Smooth muscle cell of trachea (primary cell): Measurements from ENCODE around the gene ABI1. TPM values are rescaled to one million over a fixed set of nuclear protein-coding genes. Genes with fewer than 3 reads are reported as not detected.

Experiments used
- total RNA-seq: library from RNA; depleted of rRNA; stranded (reverse); fragments of >200 nt; gene quantifications from 2 replicates; pipeline ENCODE4 v1.2.1, GENCODE V29; 2014

ABI1 gene
- total RNA-seq: 30.4 and 31.6 TPM in 2 replicates

GRCh38 chr10:26860443-26861204 is at the start of gene ABI1:
ABI1 (minus strand) TSS chr10:26860958; CDS start chr10:26860863, 95 bp downstream.

DNA sequence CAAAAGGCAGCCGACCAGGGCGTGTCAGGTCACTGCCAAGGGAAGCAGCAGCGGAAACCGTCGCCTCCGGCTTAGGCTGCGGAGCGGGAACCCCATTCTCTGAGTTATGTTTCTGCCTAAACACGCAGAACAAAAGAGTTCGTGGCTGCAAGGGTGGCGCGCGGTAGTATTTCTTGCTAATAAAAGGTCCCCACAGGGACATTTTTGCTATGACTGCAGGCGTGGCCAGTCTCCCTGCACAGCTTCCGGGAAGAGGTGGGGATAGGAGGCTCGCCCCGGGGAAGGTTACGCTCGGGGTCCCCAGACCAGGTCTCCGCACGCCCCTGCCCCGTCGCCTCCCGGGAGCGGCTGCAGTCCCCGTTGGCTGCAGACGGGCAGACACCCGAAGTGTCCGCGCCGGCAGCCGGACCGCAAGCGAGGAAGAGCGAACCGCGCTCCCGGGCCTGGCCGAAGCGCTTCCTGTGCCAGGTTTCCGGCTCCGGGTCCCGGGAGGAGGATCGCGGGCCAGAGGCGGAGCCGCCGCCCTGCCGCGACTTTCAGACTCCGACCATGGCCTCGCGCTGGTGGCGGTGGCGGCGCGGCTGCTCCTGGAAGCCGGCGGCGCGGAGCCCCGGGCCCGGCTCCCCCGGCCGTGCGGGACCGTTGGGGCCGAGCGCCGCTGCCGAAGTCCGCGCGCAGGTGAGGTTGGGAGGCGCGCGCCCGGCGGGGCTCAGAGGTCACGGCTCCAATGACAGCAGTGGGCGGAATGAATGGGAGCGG is 163.4 kb downstream of the ABI1 start, which contains the start of gene PDSS1:
TSS of gene PDSS1 (plus strand) at position 539 of the 759 bp plus-strand sequence. CDS start at position 550, 11 bp downstream.

Other genes starting within 250 kb of the ABI1 start
- 3.1 and 5.4 TPM in 2 replicates for gene PDSS1, start 163.3 kb downstream of the ABI1 start, total RNA-seq
- gene ANKRD26, start 239.5 kb upstream of the ABI1 start, total RNA-seq: 7.6 and 13.5 TPM in 2 replicates